Measurements from ENCODE around the gene PTPRA.

- TF ChIP-seq, protein P1, sequence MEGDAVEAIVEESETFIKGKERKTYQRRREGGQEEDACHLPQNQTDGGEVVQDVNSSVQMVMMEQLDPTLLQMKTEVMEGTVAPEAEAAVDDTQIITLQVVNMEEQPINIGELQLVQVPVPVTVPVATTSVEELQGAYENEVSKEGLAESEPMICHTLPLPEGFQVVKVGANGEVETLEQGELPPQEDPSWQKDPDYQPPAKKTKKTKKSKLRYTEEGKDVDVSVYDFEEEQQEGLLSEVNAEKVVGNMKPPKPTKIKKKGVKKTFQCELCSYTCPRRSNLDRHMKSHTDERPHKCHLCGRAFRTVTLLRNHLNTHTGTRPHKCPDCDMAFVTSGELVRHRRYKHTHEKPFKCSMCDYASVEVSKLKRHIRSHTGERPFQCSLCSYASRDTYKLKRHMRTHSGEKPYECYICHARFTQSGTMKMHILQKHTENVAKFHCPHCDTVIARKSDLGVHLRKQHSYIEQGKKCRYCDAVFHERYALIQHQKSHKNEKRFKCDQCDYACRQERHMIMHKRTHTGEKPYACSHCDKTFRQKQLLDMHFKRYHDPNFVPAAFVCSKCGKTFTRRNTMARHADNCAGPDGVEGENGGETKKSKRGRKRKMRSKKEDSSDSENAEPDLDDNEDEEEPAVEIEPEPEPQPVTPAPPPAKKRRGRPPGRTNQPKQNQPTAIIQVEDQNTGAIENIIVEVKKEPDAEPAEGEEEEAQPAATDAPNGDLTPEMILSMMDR (IDR thresholded peaks at IDR 0.05): no peak
- no peak for TF ChIP-seq POLR2A (IDR thresholded peaks at IDR 0.05)
Measured at GRCh38 chr20:2838170-2838797, 35.0 kb upstream of the PTPRA start.
